T-cell (primary cell): ENCODE results near the gene RYR1. TPM values are rescaled to one million over a fixed set of nuclear protein-coding genes. Genes with fewer than 3 reads are reported as not detected.

Experiments
- ATAC-seq, 4 experiments: fragments of 200-7000 bp in 3 of 4; fragments of 150-1000 bp in 1 of 4; cut with Tn5 transposase; replicated peaks in 1 of 4; 1 replicate in 3 of 4; 2 replicates in 1 of 4; pipeline ENCODE4 v1.10.0; 2021; ENCODE audit warnings: moderate library complexity in 3 of 4, mild to moderate bottlenecking in 2 of 4, moderate number of reproducible peaks in 1 of 4
- CTCF ChIA-PET, 2 donors: fragments of 300-600 bp; sonication (Branson Sonifier 250); formaldehyde crosslinking; loops; one replicate each; lab custom pipeline; 2022; ENCODE audit warnings: antibody characterized with exemption in 2 of 2; lab: Charles Lee
- POLR2A ChIA-PET, 2 donors: fragments of 300-600 bp; sonication (Branson Sonifier 250); formaldehyde crosslinking; loops; one replicate each; lab custom pipeline; 2022; ENCODE audit warnings: antibody characterized with exemption in 2 of 2; lab: Charles Lee
- DNase-seq, 35 experiments: peaks; one replicate each; pipeline versions ENCODE4 v3.0.0 to v3.0.0-alpha.2; 2013 to 2023
- H3K27ac ChIP-seq: one replicate; pipeline ENCODE4 v1.5.1; 2013; ENCODE audit warnings: low read length
- H3K27me3 ChIP-seq, 2 experiments: replicated peaks in 1 of 2; 1 replicate in 1 of 2; 2 replicates in 1 of 2; pipeline versions ENCODE4 v1.6.1 to v1.7.0; 2013; ENCODE audit warnings: low read length in 1 of 2, mixed read lengths in 1 of 2; ENCODE audit not compliant: control insufficient read depth in 2 of 2, insufficient read depth in 2 of 2; ENCODE audit errors: extremely low read depth in 1 of 2
- H3K36me3 ChIP-seq, 2 donors: 1 replicate in 1 of 2; 2 replicates in 1 of 2; pipeline versions ENCODE4 v1.6.1 to v1.7.0; 2013; ENCODE audit warnings: low read length in 1 of 2; ENCODE audit not compliant: control insufficient read depth in 2 of 2, insufficient read depth in 1 of 2; ENCODE audit errors: extremely low read depth in 1 of 2
- H3K4me1 ChIP-seq, 2 experiments: 1 replicate in 1 of 2; 2 replicates in 1 of 2; pipeline versions ENCODE4 v1.6.1 to v1.7.0; 2013; ENCODE audit warnings: low read length in 2 of 2, mixed read lengths in 1 of 2; ENCODE audit not compliant: insufficient read depth in 2 of 2, control insufficient read depth in 1 of 2; ENCODE audit errors: extremely low read depth in 1 of 2
- H3K4me3 ChIP-seq, 2 donors: 1 replicate in 1 of 2; 2 replicates in 1 of 2; pipeline versions ENCODE4 v1.5.1 to v1.7.0; 2013; ENCODE audit warnings: mild to moderate bottlenecking in 2 of 2, low read length in 1 of 2, moderate library complexity in 1 of 2; ENCODE audit not compliant: control insufficient read depth in 1 of 2; ENCODE audit errors: extremely low read depth in 1 of 2
- H3K9me3 ChIP-seq: 2 replicates; pipeline ENCODE4 v1.7.0; 2013
- H3K27ac Mint-ChIP-seq, 2 donors: one replicate each; pipeline ENCODE4 v1.8.0; 2020 to 2021; ENCODE audit warnings: mild to moderate bottlenecking in 2 of 2, mixed read lengths in 2 of 2
- H3K27me3 Mint-ChIP-seq, 2 donors: one replicate each; pipeline ENCODE4 v1.8.0; 2021 to 2022; ENCODE audit warnings: mixed read lengths in 2 of 2
- H3K36me3 Mint-ChIP-seq: one replicate; pipeline ENCODE4 v1.8.0; 2021; ENCODE audit warnings: mixed read lengths
- H3K4me1 Mint-ChIP-seq, 3 donors: one replicate each; pipeline ENCODE4 v1.8.0; 2020 to 2022; ENCODE audit warnings: mixed read lengths in 3 of 3, mild to moderate bottlenecking in 1 of 3
- H3K4me3 Mint-ChIP-seq, 3 donors: one replicate each; pipeline ENCODE4 v1.8.0; 2020 to 2022; ENCODE audit warnings: mild to moderate bottlenecking in 3 of 3, mixed read lengths in 3 of 3, moderate library complexity in 3 of 3
- H3K9me3 Mint-ChIP-seq, 3 donors: one replicate each; pipeline ENCODE4 v1.8.0; 2020 to 2022; ENCODE audit warnings: mixed read lengths in 3 of 3
- WGBS: methylation state at CpG from one replicate; pipeline ENCODE4 v1.1.5; 2013; ENCODE audit warnings: missing lambda C conversion rate; ENCODE audit not compliant: insufficient coverage; 5-methylcytosine and 5-hydroxymethylcytosine counted together
- total RNA-seq, 35 experiments: library from RNA in 6 of 35; stranded (reverse) in 6 of 35; fragments of 120-200 nt in 1 of 35; gene quantifications; one replicate each; pipeline versions ENCODE4 v1.2.1 to v1.2.4 and lab custom pipeline; 2013 to 2026

The RYR1 gene
- total RNA-seq, 5 donors from 2014 or later (not counting 1 experiment from before 2014, with no cell fraction given), result 1.1 to 3.8 (median 2.9) TPM

DNA sequence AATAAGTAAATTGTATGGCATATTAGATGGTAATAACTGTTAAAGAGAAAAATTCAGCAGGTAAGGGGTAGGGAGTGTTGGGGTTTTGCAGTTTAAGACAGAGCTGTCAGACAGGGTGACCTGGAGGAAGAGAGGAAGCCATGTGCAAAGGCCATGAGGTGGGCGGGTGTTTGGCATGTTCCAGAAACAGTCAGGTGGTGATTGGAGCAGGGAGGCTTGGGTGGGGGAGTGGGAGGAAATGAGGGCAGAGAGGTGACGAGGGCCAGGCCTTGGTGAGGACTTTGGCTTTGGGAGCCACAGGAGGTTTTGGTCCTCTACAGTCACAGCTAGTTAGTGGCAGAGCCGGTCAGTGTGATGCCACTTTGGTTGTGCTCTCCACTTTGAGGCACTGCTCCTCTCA, 20.1 kb downstream of the RYR1 start:
- H3K4me3 Mint-ChIP-seq, result no peak overlapping the region

DNA sequence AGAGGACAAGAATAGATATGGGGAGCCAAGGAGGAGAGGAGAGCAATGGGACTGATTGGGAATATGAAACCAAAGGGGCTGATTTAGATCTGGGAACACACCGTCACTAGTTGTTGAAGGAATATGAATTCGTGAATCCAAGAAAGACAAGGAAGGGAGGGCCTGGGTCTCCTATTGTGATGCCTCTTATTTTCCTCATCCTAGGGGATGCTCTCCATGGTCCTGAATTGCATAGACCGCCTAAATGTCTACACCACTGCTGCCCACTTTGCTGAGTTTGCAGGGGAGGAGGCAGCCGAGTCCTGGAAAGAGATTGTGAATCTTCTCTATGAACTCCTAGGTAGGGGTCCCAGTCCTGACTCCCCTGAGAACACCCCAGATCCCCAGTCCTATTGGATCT, 21.5 kb downstream of the RYR1 start:
- no peaks in the 10 kb centered on the region for H3K9me3 Mint-ChIP-seq
- ATAC-seq (no peak), DNase-seq (peak in 1 of 35 experiments; percentile 17)
- WGBS, result no CpG with 5 or more reads among the region's 4 CpGs
- H3K36me3 ChIP-seq, result no peaks in the 10 kb centered on the region
- H3K4me1 Mint-ChIP-seq, result no peaks in the 10 kb centered on the region
- H3K27me3 Mint-ChIP-seq, result peaks cover 7% of the 10 kb centered on the region in 2 donors
- ChIA-PET POLR2A (no interaction called here), CTCF (no interaction called here)
- no peak overlapping the region for H3K27ac Mint-ChIP-seq
- no peaks in the 10 kb centered on the region for H3K4me1 ChIP-seq
- no peak overlapping the region for H3K27ac ChIP-seq
- no peak overlapping the region for H3K4me3 Mint-ChIP-seq
- H3K9me3 ChIP-seq, result no peaks in the 10 kb centered on the region
- H3K4me3 ChIP-seq, result no peak overlapping the region
- H3K27me3 ChIP-seq, result peaks cover 0 to 10% of the 10 kb centered on the region in 2 experiments
- H3K36me3 Mint-ChIP-seq, result no peaks in the 10 kb centered on the region

More for the DNA sequence above, 20.1 kb downstream of the RYR1 start:
- H3K27me3 Mint-ChIP-seq, result no peaks in the 10 kb centered on the region
- H3K9me3 ChIP-seq, result no peaks in the 10 kb centered on the region
- WGBS, result 91% methylated on average over 1 of the region's 3 CpGs
- POLR2A ChIA-PET, result interaction anchor here in 1 of 2 donors (0.6 kb wide), 1 partner anchor 188 kb away, joined by 6 read pairs; no protein-coding TSS in a partner anchor
- no peak overlapping the region for H3K4me3 ChIP-seq
- DNase-seq (no peak), ATAC-seq (no peak)
- no peaks in the 10 kb centered on the region for H3K36me3 Mint-ChIP-seq
- no peaks in the 10 kb centered on the region for H3K4me1 Mint-ChIP-seq
- H3K27ac ChIP-seq, result no peak overlapping the region
- peaks cover 0 to 3% of the 10 kb centered on the region in 2 experiments for H3K27me3 ChIP-seq
- H3K36me3 ChIP-seq, result no peaks in the 10 kb centered on the region
- H3K4me1 ChIP-seq, result no peaks in the 10 kb centered on the region
- H3K27ac Mint-ChIP-seq, result peak overlapping the region in 1 of 2 donors; percentile 13
- H3K9me3 Mint-ChIP-seq, result no peaks in the 10 kb centered on the region
- CTCF ChIA-PET, result no interaction called here

DNA sequence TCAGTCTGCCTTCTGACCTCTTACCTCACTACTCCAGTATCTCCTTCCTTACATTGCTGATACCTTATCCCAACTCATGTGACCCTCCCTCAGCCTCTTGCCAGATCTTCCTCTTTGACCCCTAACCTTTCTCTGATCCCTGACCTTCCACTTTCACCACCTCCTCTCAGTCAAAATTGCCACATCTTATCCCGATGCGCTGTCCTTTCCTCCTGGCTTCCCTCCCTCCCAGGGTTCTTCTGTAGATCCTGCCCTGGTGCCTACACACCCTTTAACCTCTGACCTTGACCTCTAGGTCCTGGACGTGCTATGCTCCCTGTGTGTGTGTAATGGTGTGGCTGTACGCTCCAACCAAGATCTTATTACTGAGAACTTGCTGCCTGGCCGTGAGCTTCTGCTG, 23.7 kb downstream of the RYR1 start:
- no peak overlapping the region for H3K4me3 ChIP-seq
- Mint-ChIP-seq H3K36me3 (no peaks in the 10 kb centered on the region), H3K4me3 (no peak overlapping the region), H3K27ac (no peak overlapping the region), H3K4me1 (no peaks in the 10 kb centered on the region), H3K27me3 (peaks cover 12 to 13% of the 10 kb centered on the region in 2 donors), H3K9me3 (no peaks in the 10 kb centered on the region)
- H3K36me3 ChIP-seq, result no peaks in the 10 kb centered on the region
- H3K9me3 ChIP-seq, result no peaks in the 10 kb centered on the region
- H3K4me1 ChIP-seq, result no peaks in the 10 kb centered on the region
- ATAC-seq (no peak), DNase-seq (no peak)
- WGBS, result 78% methylated on average over 3 of the region's 5 CpGs
- CTCF ChIA-PET, result no interaction called here
- POLR2A ChIA-PET, result no interaction called here
- peaks cover 0 to 27% of the 10 kb centered on the region in 2 experiments for H3K27me3 ChIP-seq
- H3K27ac ChIP-seq, result no peak overlapping the region

DNA sequence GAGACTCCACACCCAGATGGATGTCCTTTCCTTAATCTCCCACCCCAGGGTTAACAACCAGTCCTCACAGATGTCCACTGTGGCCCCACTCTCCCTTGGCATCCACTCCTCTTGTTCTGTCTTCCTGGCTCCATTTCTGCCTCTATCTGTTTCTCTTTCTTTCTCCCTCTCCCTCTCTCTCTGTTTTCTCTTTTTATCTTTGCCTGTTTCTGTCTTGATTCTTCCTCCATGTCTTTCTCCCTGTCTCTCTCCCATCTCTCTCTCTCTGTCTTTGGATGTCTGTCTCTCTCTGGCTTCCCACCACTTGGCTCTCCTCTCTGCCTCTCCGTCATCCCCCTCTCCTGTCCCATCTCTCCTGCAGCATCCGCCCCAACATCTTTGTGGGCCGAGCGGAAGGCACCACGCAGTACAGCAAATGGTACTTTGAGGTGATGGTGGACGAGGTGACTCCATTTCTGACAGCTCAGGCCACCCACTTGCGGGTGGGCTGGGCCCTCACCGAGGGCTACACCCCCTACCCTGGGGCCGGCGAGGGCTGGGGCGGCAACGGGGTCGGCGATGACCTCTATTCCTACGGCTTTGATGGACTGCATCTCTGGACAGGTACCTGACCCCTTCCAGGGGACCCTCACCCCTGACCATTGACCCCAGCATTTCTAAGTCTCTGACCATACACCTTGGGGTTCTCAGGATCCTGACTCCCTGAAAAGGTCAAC, 24.4 kb downstream of the RYR1 start:
- WGBS, result 95% methylated on average over 7 of the region's 15 CpGs
- H3K27ac ChIP-seq, result no peak overlapping the region
- no peak for ATAC-seq
- no peaks in the 10 kb centered on the region for H3K9me3 ChIP-seq
- DNase-seq, result no peak
- Mint-ChIP-seq H3K36me3 (no peaks in the 10 kb centered on the region), H3K27me3 (peaks cover 17 to 18% of the 10 kb centered on the region in 2 donors), H3K4me3 (no peak overlapping the region), H3K9me3 (no peaks in the 10 kb centered on the region), H3K27ac (no peak overlapping the region), H3K4me1 (no peaks in the 10 kb centered on the region)
- H3K36me3 ChIP-seq, result no peaks in the 10 kb centered on the region
- CTCF ChIA-PET, result interaction anchor here in 1 of 2 donors (0.6 kb wide), 1 partner anchor 55 kb away, joined by 3 read pairs; no protein-coding TSS in a partner anchor
- no peaks in the 10 kb centered on the region for H3K4me1 ChIP-seq
- H3K27me3 ChIP-seq, result peaks cover 0 to 32% of the 10 kb centered on the region in 2 experiments
- H3K4me3 ChIP-seq, result no peak overlapping the region
- POLR2A ChIA-PET, result no interaction called here

DNA sequence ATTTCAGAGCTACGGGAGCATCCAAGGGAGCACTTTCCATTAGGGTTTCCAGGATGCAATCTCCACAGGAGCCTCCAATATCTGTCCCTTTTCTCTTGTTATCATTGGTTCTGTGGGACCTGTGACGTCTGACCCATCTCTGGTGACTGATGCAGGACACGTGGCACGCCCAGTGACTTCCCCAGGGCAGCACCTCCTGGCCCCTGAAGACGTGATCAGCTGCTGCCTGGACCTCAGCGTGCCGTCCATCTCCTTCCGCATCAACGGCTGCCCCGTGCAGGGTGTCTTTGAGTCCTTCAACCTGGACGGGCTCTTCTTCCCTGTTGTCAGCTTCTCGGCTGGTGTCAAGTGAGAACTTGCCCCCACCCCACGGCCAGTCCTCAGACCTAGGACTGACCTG, 25.5 kb downstream of the RYR1 start:
- H3K4me1 ChIP-seq, result no peaks in the 10 kb centered on the region
- H3K36me3 Mint-ChIP-seq, result no peaks in the 10 kb centered on the region
- DNase-seq, result no peak
- no peaks in the 10 kb centered on the region for H3K9me3 Mint-ChIP-seq
- 82% methylated on average over 11 of the region's 13 CpGs for WGBS
- no peak overlapping the region for H3K4me3 ChIP-seq
- CTCF ChIA-PET, result no interaction called here
- no peaks in the 10 kb centered on the region for H3K36me3 ChIP-seq
- H3K27ac Mint-ChIP-seq, result no peak overlapping the region
- H3K27me3 Mint-ChIP-seq, result peaks cover 18 to 19% of the 10 kb centered on the region in 2 donors
- ATAC-seq, result no peak
- no peak overlapping the region for H3K4me3 Mint-ChIP-seq
- H3K27me3 ChIP-seq, result peaks cover 0 to 42% of the 10 kb centered on the region in 2 experiments
- POLR2A ChIA-PET, result no interaction called here
- no peaks in the 10 kb centered on the region for H3K4me1 Mint-ChIP-seq
- no peaks in the 10 kb centered on the region for H3K9me3 ChIP-seq
- no peak overlapping the region for H3K27ac ChIP-seq

DNA sequence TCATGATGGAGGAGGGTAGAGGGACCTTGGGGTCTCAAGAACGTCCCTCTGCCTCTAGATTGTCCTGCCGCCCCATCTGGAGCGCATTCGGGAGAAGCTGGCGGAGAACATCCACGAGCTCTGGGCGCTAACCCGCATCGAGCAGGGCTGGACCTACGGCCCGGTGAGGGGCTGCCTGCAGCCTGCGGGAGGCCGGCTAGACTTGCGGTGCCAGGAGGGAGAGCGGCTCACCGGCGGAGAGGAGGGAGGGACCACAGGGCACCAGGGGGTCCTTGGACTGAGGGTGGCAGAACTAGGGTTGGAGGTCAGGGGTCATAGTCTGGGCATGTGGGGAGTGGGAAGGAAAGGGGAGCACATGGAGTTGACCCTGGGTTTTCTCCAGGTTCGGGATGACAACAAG, 29.9 kb downstream of the RYR1 start:
- Mint-ChIP-seq H3K27ac (no peak overlapping the region), H3K36me3 (no peaks in the 10 kb centered on the region), H3K4me1 (no peaks in the 10 kb centered on the region), H3K27me3 (peaks cover 27 to 29% of the 10 kb centered on the region in 2 donors), H3K9me3 (no peaks in the 10 kb centered on the region), H3K4me3 (no peak overlapping the region)
- no peak overlapping the region for H3K27ac ChIP-seq
- ATAC-seq (no peak), DNase-seq (no peak)
- ChIA-PET CTCF (no interaction called here), POLR2A (no interaction called here)
- no peaks in the 10 kb centered on the region for H3K36me3 ChIP-seq
- H3K4me3 ChIP-seq, result no peak overlapping the region
- no peaks in the 10 kb centered on the region for H3K4me1 ChIP-seq
- WGBS, result 90% methylated on average over 18 of the region's 18 CpGs
- peaks cover 0 to 55% of the 10 kb centered on the region in 2 experiments for H3K27me3 ChIP-seq
- no peaks in the 10 kb centered on the region for H3K9me3 ChIP-seq
